ENCODE results near the gene ABCC4.

DNA sequence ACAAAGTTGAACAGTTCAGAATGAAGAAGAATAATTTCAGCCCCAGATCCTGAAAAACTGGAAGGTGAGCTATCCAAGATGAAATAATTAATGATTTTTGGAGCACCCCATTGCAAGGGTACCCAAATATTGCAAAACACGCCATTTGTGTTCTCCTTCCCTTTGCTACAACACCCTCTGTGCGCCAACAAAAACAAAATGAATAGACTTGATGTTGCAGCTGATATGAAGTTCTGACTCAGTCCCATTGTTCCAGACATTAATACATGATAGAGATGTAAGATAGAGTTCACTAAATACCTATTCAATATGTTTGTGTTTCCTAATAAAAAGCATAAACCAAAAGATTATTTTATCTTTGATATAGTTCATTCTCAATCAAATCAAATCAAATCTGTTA lies 301.4 kb downstream of the ABCC4 start:
- TF ChIP-seq POLR2AphosphoS5 (IDR thresholded peaks at IDR 0.05; ENCODE audit: borderline replicate concordance, low read depth, low read length): no peak
- no peak for TF ChIP-seq EZH2 (IDR thresholded peaks at IDR 0.05)

All from SK-N-MC (cell line).